Skin of body (tissue), 2 donors: ENCODE results near the gene ATXN7L3. TPM values are rescaled to one million over a fixed set of nuclear protein-coding genes. Genes with fewer than 3 reads are reported as not detected.

Source experiments
- small RNA-seq: library from RNA; depleted of rRNA; stranded (forward); fragments of <200 nt; gene quantifications from one replicate; pipeline ENCODE3, GENCODE V24; 2014; ENCODE audit warnings: low replicate concordance
- total RNA-seq: library from RNA; depleted of rRNA; stranded (reverse); fragments of >200 nt; gene quantifications from one replicate; pipeline ENCODE4 v1.2.3, GENCODE V29; 2014

The ATXN7L3 gene
- total RNA-seq, 1 donor from 2014 or later = 26.2 TPM

Small RNAs within 50 kb of the gene (small RNA-seq; reads per million reads assigned to genes)
- gene MIR6782 = not detected

Other genes with a start within 250 kb of the ATXN7L3 start
- not detected for gene PYY, start 245.9 kb downstream of the ATXN7L3 start, total RNA-seq
- gene NAGS, start 195.3 kb downstream of the ATXN7L3 start, total RNA-seq = 0.49 TPM
- 25.9 TPM for gene TMEM101, start 184.9 kb downstream of the ATXN7L3 start, total RNA-seq
- gene LSM12, start 133.2 kb downstream of the ATXN7L3 start, total RNA-seq = 12.2 TPM
- gene G6PC3, start 129.1 kb downstream of the ATXN7L3 start, total RNA-seq = 9.4 TPM
- 55.1 TPM for gene HDAC5, start 76.2 kb downstream of the ATXN7L3 start, total RNA-seq
- 2.1 TPM for gene HROB, start 58.0 kb downstream of the ATXN7L3 start, total RNA-seq
- gene ASB16, start 29.2 kb downstream of the ATXN7L3 start, total RNA-seq = 0.89 TPM
- gene TMUB2, start 12.9 kb downstream of the ATXN7L3 start, total RNA-seq = 16.4 TPM
- gene UBTF, start 19.8 kb upstream of the ATXN7L3 start, total RNA-seq = 52.6 TPM
- 30.1 TPM for gene SLC4A1, start 68.3 kb upstream of the ATXN7L3 start, total RNA-seq
- 7.6 TPM for gene RUNDC3A, start 108.7 kb upstream of the ATXN7L3 start, total RNA-seq
- 68.0 TPM for gene SLC25A39, start 124.9 kb upstream of the ATXN7L3 start, total RNA-seq
- 184 TPM for gene GRN, start 145.4 kb upstream of the ATXN7L3 start, total RNA-seq
- gene FAM171A2, start 164.0 kb upstream of the ATXN7L3 start, total RNA-seq = 3.4 TPM
- 2.4 TPM for gene ITGA2B, start 189.8 kb upstream of the ATXN7L3 start, total RNA-seq